ENCODE data around the gene VKORC1L1.
"Not testable (repeated sequence)": the region's sequence is repeated elsewhere in the genome, so short reads cannot be mapped to it uniquely, and the experiment has no call there.

- TF ChIP-seq CTCF, EZH2, EZH2phosphoT487 (IDR thresholded peaks at IDR 0.05): not testable (repeated sequence)
These were observed 19.0 kb upstream of the VKORC1L1 start for GRCh38 chr7:65853892-65854291.

All from neural progenitor cell (in vitro differentiated cells).